DMS153 (cell line): ENCODE data around the gene ARHGAP30.
"Not testable (repeated sequence)": the region's sequence is repeated elsewhere in the genome, so short reads cannot be mapped to it uniquely, and the experiment has no call there.

Source experiments
- DNase-seq: peaks from one replicate; lab custom pipeline; 2025; lab: John Stamatoyannopoulos, UW

ARHGAP30 gene

DNA sequence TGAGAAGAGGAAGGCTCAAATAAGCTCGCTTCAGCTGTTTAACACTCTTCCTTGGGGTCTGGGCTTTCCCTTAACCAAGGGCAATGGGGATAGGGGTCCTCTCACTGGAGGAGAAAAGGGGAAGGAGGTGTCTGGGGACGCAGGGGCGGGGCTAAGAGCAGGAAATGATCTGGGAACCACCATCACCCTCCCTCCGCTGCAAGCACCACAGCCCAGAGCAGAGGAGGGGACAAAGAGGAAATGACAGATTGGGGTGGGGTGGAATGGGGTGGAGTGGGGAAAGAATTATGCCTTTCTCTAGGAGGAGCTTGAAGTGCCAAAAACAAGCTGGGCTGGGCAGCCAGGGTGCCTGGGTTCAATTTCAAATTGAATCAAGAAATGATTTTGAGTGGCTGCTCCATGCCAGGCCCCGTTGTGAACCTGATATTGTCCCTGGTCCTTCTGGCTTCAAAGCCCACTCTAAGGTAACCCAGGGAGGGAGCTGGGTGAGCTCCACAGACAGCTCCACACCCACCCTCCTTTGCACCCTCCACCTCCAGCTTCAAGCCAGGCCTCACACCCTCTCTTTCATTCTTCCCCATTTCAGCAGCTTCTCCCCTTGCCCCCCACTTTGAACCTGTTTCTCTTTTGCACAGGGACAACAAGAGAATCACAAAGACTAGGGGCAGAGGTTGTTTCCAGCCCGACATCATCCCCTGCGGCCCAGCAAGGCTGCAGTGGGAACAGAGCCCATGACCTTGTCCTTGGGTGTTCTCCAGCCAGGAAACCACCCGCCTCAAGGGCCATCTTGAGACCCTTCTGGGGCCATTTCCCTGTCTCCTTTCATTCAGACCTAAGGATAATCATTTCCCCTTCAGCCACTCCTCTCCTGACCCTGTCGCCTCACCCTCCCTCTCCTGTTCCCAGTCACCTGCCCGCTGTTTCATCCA, 1.1 kb downstream of the ARHGAP30 start:
- no peak for DNase-seq

DNA sequence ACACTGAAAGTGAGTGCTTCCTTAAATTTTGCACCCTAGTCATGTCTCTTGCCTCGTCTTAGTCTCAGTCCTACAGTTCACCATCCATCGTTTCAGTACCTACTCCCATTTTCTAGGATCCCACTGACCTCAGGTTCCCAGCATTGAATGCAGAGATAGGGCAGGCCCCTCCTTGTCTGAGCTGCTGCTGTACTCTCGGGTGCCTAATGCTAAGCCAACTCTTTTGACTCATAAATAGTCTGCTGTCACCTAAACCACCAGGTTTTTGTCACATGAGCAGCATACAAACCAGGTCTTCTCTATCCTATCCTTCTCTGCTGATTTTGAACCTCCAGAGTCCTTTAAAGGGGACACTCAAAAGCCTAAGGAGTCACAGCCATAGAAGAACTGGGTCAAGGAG, 3.0 kb downstream of the ARHGAP30 start:
- DNase-seq, result no peak

DNA sequence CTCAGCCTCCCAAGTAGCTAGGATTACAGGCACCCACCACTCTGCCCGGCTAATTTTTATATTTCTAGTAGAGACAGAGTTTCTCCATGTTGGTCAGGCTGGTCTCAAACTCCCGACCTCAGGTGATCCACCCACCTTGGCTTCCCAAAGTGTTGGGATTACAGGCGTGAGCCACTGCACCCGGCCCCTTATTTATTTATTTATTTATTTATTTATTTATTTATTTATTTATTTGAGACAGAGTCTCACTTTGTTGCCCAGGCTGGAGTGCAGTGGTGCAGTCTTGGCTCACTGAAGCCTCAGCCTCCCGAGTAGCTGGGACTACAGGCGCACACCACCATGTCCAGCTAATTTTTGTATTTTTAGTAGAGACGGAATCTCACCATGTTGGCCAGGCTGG, 4.0 kb downstream of the ARHGAP30 start:
- DNase-seq, result not testable (repeated sequence)

DNA sequence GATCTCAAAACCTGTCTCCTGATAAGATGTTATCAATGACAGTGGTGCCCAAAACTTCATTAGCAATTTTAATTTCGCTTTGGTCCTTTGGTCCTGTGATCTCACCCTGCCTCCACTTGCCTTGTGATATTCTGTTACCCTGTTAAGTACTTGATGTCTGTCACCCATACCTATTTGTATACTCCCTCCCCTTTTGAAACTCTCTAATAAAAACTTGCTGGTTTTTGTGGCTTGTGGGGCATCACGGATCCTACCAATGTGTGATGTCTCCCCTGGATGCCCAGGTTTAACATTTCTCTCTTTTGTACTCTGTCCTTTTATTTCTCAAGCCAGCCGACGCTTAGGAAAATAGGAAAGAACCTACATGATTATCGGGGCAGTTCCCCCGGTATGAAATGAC, 5.8 kb downstream of the ARHGAP30 start:
- not testable (repeated sequence) for DNase-seq

DNA sequence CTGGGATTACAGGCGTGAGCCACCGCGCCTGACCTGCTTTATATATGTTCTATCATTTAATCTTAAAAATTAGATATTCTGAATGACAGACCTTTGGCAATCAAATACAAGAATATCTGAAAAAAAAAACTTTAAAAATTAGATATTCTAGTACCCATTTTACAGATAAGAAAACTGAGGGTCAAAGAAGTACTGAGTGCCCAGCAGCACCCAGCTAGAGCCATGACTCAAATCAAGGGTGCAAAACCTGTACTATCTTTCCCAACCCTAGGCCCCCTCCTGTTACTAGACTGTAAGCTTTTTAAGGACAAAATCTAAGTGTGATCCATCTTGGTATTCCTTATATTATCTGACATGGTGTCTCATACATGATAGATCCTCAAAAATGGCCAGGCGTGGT, 8.3 kb downstream of the ARHGAP30 start:
- DNase-seq, result no peak

DNA sequence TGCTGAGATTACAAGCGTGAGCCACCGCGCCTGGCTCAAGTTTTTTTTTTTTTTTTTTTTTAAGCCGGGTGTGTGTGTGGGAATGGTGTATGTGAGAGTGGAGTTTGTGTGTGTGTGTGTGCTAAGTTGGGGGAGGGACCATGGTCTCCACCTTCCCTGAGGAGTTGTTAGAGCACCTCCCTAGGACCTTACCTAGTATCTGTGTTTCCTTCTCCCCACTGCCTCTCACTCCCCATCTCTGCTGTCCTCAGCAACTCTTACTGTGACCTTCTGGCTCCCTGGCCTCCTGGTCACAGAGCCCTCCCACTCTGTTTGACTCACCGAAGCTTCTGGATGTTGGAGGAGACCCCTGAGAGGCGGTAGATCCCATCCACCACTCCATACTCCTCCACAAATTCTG, 10.4 kb downstream of the ARHGAP30 start:
- no peak for DNase-seq

DNA sequence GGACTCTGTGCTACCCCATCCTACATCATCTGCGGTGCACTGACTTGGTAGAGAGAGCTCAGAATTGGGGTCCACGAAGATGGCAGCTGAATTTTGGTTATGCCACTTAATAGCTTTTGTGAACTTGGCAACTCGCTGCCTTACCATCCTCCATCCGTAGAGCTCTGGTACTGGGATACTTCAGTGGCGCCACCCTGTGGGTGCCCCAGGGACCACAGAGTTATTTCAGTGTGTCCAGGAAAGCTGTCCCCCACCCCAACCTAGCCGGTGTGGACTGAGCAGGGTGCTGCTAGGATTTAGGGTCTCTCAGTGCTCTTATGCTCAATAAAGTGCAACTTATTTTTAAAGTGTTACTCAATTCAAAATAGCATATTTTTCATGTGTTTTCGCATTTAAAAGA, 14.9 kb downstream of the ARHGAP30 start:
- no peak for DNase-seq

DNA sequence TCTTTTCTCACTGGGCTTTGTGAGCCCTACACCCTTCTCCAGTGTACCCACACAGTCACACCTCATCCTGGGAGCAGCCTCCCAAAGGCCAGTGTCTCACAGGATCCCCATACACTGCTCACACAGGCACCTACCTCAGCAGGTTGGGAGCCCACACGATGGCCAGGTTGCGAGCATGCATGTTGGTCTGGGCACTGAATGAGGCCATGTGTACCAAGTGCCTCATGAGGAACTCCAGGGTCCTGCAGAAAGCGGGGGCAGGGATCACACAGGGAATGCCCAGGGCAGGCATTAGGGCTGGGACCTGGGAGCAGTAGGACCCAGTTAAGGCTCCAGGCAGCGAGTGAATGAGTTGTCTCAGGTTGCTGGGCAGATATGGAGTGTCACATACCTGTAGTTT, 15.5 kb downstream of the ARHGAP30 start:
- DNase-seq, result no peak

DNA sequence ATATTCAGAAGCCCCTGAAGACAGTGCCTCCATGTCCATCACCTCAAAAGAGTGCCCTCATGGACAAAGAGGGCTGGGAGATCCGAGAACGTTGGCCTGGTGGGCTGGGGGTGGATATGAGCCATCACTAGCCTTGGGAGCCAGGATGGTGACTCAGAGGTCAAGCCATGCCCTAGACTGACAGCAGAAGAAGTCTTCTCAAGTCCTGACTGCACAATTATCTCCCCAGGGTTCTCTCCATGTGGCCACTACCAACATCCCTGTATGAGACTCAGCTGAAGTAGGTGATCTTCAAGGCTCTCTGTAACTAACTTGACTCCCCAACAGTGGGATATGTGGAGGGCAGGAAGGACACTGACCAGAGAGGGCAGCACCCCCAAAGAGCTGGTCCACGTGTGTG, 16.8 kb downstream of the ARHGAP30 start:
- DNase-seq, result no peak

DNA sequence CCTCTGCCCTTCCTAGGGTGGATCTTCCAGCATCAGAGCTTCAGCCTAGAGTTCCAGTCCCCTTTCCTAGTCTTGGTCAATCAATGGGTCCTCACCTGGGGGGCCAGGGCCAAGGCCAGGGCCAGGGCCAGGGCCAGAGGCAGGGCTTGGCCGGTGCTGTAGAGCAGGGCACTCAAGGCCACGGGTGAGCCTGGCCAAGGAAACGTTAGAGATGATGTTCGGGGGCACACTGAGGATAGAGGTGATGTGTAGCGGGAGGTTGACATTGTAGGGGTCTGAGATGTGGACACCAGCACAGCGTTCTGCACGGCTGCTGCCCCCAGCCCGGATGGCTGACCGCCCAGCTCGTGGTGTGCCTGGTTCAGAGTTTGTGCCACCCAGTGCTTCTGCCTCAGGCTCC, 18.5 kb downstream of the ARHGAP30 start:
- no peak for DNase-seq

DNA sequence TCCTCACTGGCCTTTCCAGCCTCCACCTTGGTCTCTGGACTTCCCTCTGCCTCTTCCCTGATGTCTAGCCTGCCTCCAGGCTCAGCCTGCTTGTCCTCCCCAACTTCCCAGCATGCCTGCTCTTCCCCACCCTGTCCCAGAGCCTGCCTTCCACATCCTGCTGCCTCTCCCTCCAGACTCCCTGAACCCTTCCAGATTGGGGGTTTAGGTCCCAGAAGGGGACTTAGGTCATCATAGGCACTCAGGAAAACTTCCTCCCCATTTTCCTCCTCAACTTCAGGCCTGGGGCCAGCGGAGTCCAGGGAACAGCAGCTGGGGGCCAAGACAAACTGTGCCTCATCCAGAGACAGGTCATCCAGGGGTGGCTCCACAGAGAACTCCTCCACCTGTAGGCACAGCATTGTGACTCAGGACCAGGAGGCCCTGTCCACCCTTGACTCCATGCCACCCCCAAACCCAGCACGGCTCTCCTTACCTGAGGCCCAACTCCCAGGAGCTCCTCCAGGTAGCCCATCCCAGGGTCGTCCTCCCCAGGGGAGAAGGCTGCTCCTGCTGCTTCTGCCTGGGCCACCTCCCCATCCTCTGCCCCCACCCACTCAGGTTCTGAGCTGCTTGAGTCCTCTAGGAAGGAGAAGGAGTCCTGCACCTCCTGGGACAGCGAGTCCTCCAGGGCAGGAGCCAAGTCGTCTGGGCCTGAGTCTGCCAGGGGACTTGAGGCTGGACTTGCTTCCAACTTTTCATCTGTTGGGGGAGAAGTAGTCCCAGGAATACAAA, 20.6 kb downstream of the ARHGAP30 start:
- no peak for DNase-seq

DNA sequence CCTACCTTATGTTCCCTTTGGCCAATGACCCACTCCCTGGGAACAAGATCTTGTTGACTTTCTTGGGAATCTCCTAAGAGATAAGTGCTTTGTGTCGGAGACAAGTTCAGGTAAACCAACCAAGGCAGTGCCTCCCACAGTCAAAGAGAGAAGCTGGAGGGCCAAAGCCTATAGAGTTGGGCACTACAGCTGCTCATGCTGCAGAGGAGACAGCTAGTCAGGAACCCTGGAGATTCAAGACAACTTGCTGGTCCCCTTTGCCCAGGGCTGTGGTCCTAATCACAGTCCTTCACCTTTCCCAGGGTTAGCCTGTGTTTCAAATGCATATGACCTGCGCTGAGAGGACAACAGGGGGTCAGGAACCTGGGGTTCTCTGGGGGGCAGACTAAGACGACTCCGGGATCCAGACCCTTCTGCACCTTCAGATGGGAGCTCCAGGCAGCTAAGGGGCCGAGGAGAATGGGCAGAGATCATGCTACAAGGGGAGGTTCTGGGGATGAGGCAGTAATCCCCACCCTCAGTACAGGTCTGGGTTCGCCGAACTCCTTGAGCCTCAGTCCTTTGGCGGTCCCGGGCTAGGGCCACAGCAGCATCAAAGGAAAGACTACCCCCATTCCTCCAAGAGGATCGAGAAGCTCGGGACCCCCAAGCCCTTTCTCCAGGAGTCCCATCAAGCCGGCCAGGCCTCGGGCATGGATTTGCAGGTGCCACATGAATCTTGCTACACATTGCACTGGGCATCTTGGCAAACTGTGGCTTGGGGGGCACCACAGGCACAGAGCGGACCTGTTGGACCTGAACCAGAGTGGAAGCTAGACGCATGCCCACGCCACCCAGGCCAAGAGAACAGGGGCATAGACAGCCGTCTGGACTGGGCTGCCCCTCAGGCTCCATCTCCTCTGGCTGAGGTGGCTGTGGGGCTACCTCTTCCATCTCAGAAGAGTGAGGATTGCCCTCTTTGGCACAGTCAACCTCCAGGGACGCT, 22.0 kb downstream of the ARHGAP30 start:
- DNase-seq, result no peak

DNA sequence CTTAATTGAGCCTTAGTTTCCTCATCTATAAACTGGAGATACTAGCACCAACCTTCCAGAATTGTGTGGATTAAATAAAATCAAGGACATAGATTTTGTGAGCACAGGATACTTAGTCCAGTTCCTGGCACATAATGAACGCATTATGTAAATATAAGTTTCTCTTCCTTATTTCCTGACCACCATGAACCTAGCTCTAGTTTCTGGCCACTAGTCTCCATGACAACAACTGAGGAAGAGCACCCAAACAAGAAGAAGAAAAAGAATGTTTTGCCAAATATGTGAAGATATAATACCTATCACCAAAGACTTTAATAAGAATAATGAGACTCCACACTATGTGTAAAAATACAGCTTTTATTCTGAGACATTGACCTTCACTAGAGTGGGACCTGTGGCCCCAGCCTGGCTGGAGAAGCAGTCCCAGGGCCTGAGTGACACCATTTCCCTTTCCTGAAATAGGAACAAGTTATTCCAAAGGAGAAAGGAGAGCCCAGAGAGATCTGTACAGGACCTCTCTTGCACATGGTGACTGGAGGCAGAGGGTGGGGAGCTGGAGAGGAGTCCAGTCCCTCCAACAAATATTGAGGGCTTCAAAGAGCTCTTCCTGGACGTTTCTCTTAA, 23.0 kb downstream of the ARHGAP30 start:
- DNase-seq, result no peak

DNA sequence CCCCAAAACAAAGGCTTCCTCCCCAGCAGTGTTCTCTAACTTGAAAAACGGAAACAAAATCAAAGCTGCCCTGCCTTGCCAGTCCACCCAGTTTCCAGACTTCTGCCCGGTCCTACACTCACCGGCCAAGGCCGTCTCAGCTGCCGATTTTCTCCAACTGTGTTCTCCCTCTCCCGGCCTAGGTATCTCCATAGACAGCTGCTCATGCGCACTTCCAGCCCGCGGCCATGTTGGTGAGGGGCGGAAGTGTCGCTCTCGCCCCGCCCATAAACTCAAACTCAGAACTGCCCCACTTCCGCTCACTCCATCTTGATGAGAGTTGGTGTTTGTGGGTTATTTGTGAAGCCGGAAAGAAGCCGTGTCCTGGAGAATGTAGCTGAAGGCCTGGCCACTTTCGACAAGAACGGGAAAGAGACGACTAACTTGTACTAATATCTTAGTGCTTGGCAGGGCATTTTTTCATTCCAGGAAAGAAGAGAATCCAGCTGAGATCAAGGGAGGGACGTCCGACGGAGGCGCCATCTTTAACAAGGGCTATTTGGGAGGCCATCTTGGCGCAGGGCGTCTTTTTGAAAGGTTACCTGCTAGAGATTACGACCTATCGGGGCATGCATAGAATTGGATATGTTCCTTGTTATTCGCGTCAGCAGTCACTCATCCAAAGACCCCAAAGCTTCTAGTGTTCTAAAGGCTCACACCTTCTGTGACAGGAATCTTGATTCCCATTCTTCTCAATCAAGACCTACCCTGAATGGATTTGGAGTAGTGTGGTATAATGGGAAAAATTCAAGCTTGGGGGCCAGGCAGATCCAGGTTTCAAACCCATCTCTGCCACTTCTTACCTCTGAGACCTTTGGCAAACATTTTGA, 23.7 kb downstream of the ARHGAP30 start, which contains the start of gene USF1:
Gene USF1 (minus strand): TSS at position 242 of the 869 bp plus-strand sequence. CDS start 2,702 bp downstream, outside the sequence.
- peak; percentile 98 for DNase-seq

DNA sequence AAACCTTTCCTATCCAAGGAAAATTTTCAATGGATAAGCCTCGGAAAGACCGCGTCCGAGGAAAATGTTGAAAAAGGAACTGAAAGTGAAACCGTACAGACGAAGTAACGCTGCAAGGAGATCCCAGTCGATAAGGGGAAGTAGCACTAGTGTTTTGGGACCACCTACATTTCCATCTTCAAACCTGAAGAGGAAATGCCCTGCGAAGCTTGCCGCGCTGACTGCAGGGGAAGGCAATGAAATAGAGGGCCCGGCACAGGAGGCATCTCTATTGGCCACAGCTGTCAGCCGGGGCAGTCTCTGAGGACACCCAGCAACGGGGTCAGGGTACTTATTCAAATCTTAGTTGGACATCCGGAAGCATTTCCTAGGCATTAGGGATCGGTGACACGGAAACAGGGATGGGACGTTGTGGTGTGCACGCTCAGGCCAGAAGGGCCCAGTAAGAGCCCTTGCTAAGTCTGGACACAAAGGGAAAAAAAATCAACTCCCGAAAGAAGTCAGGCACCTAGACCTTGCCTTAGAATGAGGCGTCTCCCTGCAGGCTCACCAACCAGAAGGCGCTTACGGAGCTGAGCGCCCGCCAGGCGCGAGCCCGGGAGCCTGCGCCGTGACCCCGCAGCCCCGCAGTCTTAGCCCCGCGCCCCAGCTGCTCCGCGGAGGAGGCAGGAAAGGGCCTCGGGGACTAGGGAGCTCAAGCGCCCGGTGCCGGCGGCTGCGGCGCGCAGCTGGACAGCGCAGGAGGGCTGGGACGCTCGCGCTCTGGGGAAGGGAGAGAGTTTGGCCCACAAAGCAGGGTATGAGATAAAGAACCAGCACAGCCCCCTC, 24.6 kb downstream of the ARHGAP30 start:
- peak; percentile 48 for DNase-seq

DNA sequence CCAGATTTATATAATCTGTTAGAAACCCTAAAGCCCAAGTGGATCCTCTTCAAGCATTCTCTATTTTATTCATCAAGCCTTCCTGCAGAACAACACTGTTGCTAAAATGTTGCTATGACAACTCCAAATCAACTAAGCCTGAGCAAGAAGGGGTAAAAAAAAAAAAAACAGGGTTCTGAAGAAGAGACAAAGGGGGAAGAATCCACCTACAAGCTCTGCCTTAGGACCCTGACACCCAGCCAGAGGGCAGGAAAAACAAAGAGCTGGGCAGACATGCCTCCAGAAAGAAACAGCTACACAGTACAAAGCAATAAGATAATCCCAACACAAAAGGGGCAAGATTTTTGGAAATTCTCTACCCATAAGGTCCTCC, 25.2 kb downstream of the ARHGAP30 start:
- no peak for DNase-seq

DNA sequence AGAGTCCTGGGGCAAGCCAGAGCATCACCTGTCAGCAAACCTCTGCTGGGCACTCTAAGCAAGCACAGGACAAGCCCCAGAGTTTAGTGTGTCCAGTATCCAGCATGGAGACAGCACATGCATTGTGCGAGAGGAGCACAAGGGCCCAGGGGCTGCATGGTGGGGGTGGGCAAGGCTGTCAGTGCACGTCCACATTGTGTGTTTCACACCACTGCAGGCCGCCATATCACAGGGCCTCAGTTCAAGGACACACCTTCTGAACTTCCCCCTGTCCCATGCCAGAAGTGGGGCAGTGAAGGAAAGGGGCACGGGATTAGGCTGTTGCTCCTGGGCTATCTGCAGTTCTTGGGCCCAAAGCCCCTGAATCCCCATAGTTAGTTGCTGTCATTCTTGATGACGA, 30.1 kb downstream of the ARHGAP30 start:
- DNase-seq, result no peak

DNA sequence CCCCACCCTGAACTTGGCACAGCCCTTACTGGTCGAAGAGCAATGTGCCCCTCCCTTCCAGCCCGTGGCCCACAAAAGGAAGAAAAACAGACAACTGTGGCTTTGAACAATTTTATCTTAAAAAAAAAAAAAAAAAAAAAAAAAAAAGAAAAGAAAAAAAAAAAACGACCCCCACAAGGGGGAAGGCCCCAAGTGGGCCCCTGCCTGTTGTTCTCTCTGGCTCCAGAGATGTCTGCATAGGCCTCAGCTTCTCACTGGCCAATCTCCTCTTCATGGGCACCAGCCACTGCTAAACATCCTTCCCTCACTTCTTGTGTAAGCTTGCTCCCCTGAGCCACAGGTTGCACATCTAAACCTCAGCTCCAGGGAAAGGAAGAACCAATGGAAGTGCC, 30.5 kb downstream of the ARHGAP30 start:
- DNase-seq, result no peak

DNA sequence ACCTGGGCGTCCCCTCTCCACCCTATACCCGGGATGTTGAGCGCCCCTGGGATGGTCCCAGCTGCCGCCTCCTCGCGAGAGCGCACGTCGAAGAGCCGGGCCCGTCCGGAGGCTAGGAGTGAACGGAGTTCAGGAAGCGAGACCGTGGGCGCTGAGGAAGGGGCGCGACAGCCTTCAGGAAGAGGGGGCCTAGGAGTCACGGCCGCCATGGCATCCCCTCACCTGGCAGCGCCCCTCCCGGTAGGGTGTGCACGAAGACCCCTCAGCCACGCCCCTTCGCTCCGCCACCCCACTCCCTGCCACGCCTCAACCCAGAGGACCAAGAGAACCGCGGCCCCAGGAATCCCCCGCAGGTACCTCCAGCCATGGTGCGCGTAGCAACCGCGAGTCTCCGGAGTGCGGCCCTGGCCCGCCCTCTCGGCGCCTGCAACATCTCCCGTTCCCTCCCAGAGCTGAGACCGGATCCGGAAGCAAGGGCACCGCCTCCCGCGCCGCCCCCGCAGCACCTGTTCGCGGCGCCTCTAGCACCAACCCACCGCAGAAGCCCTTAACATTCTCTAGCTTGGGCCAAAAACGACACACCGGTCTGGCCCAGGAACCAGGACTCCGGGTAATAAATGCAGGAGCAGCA, 31.1 kb downstream of the ARHGAP30 start, which contains the start of gene TSTD1:
Gene TSTD1 (minus strand): TSS at position 442 of the 631 bp plus-strand sequence. CDS start 75 bp downstream, at position 367.
- peak; percentile 58 for DNase-seq
